CD4-positive, alpha-beta T cell treated with Interleukin-17A for 1 hour (primary cell): ENCODE results near the gene KLHDC1.
A peak's percentile ranks its signal among the peaks of the same experiment; 100 is the strongest.
"Not testable (repeated sequence)": the region's sequence is repeated elsewhere in the genome, so short reads cannot be mapped to it uniquely, and the experiment has no call there.

ENCODE experiments used
- DNase-seq: peaks from one replicate; pipeline ENCODE4 v3.0.0-alpha.2; 2020

KLHDC1 gene

GRCh38 chr14:49692811-49693734, at the start of gene KLHDC1:
TSS of gene KLHDC1 (plus strand) at chr14:49693120. CDS start at chr14:49693195, 75 bp downstream.
- DNase-seq, result peak; percentile 79

- DNase-seq, result no peak
These were observed 39.4 kb upstream of the KLHDC1 start for GRCh38 chr14:49653508-49653907.

GRCh38 chr14:49654511-49654910, 38.4 kb upstream of the KLHDC1 start:
- DNase-seq, result no peak

GRCh38 chr14:49657500-49657899, 35.4 kb upstream of the KLHDC1 start:
- DNase-seq, result not testable (repeated sequence)

GRCh38 chr14:49659526-49660455, 33.1 kb upstream of the KLHDC1 start:
- DNase-seq, result no peak

GRCh38 chr14:49670475-49670874, 22.4 kb upstream of the KLHDC1 start:
- DNase-seq, result no peak

- DNase-seq, result no peak
These were observed 19.3 kb upstream of the KLHDC1 start for GRCh38 chr14:49673586-49673985.

- DNase-seq, result no peak
These were observed 15.3 kb upstream of the KLHDC1 start for GRCh38 chr14:49677643-49678042.

GRCh38 chr14:49679271-49679670, 13.6 kb upstream of the KLHDC1 start:
- DNase-seq, result no peak

- DNase-seq, result no peak
These were observed 6.5 kb upstream of the KLHDC1 start for GRCh38 chr14:49686425-49686824.

- peak; percentile 75 for DNase-seq
These were observed 4.8 kb upstream of the KLHDC1 start, which contains the start of gene POLE2 for GRCh38 chr14:49687942-49688700. TSS of gene POLE2 (minus strand) at chr14:49688214. CDS start at chr14:49688203, 11 bp downstream.

- no peak for DNase-seq
These were observed 4.3 kb upstream of the KLHDC1 start for GRCh38 chr14:49688701-49689030.

GRCh38 chr14:49691031-49691430, 1.9 kb upstream of the KLHDC1 start:
- DNase-seq, result no peak

- no peak for DNase-seq
These were observed 645 bp upstream of the KLHDC1 start for GRCh38 chr14:49692193-49692757.

- DNase-seq, result not testable (repeated sequence)
These were observed 810 bp downstream of the KLHDC1 start for GRCh38 chr14:49693735-49694124.

- DNase-seq, result no peak
These were observed 9.8 kb downstream of the KLHDC1 start for GRCh38 chr14:49702725-49703124.

GRCh38 chr14:49703965-49704364, 11.0 kb downstream of the KLHDC1 start:
- no peak for DNase-seq

- DNase-seq, result not testable (repeated sequence)
These were observed 11.6 kb downstream of the KLHDC1 start for GRCh38 chr14:49704471-49704870.

- not testable (repeated sequence) for DNase-seq
These were observed 18.1 kb downstream of the KLHDC1 start for GRCh38 chr14:49710993-49711392.

- DNase-seq, result no peak
These were observed 27.8 kb downstream of the KLHDC1 start for GRCh38 chr14:49720744-49721143.

- not testable (repeated sequence) for DNase-seq
These were observed 29.0 kb downstream of the KLHDC1 start for GRCh38 chr14:49721733-49722435.

GRCh38 chr14:49727171-49727570, 34.3 kb downstream of the KLHDC1 start:
- no peak for DNase-seq
